NCI-H2081 treated with DMSO at 0.1 percent for 48 hours (cell line): ENCODE measurements around the gene DAW1.
"Not testable (repeated sequence)": the region's sequence is repeated elsewhere in the genome, so short reads cannot be mapped to it uniquely, and the experiment has no call there.

Experiments used
- DNase-seq: peaks from one replicate; lab custom pipeline; 2025; lab: John Stamatoyannopoulos, UW

Gene DAW1, protein sequence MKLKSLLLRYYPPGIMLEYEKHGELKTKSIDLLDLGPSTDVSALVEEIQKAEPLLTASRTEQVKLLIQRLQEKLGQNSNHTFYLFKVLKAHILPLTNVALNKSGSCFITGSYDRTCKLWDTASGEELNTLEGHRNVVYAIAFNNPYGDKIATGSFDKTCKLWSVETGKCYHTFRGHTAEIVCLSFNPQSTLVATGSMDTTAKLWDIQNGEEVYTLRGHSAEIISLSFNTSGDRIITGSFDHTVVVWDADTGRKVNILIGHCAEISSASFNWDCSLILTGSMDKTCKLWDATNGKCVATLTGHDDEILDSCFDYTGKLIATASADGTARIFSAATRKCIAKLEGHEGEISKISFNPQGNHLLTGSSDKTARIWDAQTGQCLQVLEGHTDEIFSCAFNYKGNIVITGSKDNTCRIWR

DNA sequence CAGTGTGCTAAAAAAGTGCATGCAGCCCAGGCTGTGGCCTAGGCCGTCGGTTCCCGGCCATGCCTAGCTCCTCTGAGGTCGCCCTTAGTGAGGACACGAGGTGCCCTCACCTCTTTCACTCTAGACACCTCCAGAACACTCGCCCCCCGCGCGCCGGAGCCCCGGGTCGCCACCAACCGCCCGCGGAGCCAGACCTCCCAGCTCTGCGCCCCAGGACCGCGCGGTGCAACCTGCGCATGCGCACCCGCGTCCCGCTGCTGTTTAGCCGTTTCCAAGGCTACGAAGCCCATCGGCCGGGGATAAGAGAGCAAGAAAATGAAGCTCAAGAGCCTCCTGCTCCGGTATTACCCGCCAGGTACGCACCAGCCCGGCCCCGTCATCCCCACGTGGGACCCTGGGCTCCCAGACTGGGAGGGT is at the start of gene DAW1:
TSS of gene DAW1 (plus strand) at position 257 of the 417 bp plus-strand sequence. CDS start at position 316, 59 bp downstream.
- no peak for DNase-seq

DNA sequence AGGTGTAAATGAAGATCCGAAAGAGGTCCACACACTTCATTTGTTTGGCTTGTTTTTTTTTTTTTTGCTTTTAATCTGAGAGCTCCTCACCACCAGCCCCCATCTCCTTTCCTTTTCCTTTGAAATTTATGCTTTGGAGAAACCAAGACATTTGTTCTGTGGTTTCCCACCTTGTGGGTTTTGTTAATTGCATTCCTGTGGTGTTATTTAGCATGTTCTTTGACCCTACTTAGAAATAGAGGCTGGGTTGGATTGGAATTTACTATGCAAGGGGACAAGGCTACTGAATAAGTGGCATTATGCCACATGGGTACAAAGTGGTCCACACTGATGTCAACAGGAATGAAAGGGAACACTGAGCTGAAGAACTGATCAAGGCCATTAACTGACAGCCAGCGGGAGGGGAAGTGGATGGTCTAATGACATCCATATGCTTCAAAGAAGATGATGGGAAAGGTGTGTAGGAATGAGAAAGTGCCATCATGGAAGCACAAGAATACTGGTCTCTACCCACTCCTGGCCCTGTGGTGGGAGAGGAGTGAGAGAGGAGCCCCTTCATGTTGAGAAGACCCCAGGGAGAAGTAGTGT is 48.9 kb upstream of the DAW1 start:
- no peak for DNase-seq

DNA sequence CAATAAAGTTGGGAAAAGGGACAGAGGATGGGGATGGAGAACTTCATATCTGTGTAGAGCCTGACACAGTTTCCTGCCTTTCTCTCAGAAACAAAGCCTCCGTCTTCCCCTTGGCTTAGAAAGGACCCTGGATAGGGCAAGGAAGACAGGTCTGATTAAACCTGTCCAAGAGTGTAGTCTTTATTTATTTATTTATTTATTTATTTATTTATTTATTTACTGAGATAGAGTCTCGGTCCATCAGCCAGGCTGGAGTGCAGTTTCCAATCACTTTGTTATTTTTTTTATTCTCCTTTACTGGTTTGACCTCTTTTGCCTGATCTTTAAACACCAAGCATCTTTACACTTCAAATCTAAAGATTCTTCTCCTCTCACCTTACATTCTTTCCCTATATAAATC is 47.5 kb upstream of the DAW1 start:
- DNase-seq: no peak

DNA sequence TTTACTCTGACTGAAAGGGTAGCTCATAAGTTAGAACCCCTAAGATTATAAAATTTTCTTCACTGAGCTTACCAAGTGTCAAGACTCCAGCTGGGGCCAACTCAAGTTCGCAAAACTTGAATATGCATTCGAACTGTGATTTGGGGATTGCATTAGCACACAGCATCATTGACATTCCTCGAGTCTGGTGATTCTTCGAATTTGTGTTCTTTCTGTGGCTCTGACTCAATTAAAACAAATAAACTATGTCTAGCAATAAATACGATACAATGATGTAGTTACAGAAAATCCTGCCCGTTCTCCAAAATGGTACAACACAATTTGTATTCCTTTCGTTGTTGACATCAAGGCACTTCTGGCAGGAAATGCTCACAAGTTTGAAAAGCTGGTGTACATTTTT is 46.7 kb upstream of the DAW1 start:
- no peak for DNase-seq

DNA sequence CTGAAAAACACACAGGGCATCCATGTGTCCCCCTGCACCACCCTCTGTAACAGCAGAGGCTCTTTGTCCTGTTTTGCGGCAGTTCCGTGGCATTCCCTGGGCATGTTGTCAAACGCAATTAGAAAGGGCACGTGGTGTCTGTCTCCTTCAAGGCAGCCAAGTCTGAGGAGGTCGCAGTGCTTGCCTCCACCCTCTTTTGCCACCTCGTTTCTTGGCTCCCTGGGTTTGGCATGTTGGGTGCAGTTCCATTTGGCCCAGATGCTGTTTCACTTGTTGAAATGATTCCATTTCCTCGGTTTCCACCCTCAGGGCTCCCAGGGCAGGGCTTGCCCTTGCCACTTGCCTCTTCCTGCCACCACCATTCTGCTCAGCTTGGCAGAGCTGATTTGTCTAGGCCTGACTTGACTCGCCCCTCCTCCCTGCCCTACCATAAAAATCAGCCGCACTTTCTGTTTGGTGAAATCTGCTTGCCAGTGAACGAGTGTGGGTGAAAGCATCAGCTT is 45.4 kb upstream of the DAW1 start:
- DNase-seq: no peak

DNA sequence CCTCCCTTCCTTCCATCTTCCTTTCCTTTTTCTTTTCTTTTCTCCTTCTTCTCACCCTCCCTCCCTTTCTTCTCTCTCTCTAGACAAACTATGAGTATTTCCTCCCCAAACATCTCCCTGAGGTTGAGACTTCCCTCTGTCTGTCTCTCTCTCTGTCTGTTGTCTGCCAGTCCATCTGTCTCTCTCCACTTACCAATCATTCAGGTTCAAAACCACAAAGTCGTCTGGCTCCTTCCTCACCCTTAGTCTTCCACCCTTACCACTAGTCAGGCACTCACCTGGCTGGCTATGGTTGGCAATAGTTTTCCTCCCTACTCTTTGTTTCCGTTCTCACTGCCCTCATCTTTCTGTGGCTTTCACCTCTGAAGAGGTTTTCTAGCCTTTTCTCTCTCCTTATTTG is 44.9 kb upstream of the DAW1 start:
- DNase-seq: no peak

DNA sequence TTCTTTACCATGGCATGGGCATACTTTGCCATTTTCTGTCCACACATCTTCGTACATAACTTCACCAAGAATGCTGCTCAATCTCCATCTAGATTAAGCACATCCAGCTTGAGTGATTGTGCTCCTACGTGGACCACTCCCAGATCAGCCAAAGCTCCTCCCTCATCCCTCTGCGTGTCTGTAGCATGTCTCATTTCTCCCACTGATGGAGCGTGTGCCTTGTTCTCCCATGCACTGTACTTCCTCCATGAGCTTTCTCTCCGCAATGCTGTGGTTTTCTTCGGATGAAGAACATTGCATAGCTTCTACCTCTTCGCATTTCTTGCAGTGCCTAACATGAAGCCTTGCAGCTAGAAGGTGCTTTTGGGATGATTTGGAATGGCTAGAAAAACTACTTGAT is 44.3 kb upstream of the DAW1 start:
- DNase-seq: no peak

DNA sequence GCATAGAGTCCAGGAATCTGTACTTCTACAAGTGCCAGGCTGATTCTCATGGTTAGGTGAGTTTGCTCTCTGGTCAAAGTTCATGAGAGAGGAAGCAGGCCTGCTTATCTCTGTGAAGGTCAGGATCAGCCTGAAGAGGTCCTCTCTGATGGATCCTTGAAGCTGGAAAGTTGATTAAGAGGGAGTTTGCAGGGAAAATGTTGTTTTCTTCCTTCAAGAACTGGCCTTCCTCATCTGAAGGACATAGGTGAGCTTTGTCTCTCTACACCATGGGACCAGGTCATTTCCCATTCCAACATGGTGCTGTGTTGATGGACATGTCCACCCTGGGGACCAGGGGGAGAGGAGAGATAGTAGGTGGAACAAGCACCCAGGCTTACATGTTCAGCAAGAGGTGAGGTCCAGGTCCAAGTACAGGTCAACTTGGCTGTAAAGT is 42.9 kb upstream of the DAW1 start:
- DNase-seq: no peak

DNA sequence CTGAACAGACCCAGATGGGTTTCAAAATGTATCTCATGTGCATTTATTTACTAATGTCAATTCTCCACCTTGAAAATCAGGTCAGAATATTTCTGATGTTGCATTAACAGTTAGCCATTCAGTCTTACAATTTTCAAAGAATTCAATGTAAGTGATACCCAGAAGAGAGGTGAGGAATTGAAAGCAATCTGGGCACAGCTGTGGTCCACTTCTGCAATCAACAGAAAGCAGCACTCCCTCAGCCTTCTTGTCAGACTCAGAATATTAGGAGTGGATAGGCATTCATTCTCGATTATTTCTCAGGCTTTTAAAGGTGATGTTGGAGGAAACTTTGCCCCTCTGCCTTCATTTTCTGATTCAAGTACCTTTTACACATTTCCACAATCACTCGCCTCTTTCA is 42.1 kb upstream of the DAW1 start:
- no peak for DNase-seq

DNA sequence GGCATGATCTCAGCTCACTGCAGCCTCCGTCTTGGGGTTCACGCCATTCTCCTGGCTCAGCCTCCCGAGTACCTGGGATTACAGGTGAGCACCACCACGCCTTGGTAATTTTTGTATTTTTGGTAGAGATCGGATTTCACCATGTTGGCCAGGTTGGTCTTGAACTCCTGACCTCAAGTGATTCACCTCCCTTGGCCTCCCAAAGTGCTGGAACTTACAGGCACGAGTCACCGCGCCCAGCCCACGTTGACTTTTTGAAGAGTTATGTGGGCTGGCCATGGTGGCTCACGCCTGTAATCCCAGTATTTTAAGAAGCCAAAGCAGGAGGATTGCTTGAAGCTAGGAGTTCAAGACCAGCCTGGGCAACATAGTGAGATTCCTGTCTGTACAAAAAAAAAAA is 37.0 kb upstream of the DAW1 start:
- DNase-seq: no peak

DNA sequence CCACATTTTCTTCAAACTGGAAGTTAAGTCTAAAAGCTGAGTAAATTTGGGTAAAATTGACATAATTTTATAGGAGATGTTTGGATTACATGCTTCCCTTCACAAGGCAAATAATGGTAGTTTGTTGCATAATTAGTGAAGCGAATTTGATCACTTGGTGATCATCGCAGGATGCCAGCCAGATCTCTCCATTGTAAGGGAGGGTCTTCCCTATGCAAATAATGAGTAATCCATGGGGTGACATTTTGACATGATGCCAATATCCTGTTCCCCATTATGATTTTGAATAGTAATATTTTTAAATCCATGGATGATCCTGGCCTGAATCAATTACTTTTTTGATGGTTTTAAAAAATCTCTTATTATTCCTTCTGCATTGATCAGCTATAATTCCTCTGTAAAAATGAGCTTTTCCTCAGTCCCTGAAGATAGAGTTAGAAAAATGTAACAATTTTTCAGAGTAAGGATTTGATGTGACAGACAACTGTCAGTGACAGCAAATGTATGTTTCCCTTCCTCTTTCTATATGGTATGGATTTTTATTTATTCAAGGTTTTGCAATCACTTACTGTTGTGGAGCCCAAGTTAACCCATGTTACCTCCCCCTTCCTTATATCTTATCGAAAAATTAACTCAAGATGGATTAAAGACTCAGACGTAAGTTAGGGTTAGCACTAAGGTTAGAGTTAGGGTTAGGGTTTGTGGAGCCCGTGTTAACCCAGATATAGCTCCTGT is 36.3 kb upstream of the DAW1 start:
- DNase-seq: no peak

DNA sequence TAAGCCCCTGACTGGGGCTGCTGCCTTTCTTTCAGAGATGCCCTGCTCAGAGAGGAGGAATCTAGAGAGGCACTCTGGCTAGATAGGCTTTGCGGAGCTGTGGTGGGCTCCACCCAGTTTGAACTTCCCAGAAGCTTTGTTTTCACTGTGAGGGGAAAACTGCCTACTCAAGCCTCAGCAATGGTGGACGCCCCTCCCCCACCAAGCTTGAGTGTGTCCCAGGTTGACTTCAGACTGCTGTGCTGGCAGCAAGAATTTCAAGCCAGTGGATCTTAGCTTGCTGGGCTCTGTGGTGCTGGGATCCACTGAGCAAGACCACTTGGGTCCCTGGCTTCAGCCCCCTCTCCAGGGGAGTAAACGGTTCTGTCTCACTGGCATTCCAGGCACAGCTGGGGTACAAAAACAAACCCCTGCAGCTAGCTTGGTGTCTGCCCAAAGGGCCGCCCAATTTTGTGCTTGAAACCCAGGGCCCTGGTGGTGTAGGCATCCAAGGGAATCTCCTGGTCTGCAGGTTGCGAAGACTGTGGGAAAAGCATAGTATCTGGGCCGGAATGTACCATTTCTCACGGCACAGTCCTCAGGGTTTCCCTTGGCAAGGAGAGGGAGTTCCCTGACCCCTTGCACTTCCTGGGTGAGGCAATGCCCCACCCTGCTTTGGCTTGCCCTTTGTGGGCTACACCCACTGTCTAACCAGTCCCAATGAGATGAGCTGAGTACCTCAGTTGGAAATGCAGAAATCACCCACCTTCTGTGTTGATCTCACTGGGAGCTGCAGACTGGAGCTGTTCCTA is 31.9 kb upstream of the DAW1 start:
- DNase-seq: not testable (repeated sequence)

DNA sequence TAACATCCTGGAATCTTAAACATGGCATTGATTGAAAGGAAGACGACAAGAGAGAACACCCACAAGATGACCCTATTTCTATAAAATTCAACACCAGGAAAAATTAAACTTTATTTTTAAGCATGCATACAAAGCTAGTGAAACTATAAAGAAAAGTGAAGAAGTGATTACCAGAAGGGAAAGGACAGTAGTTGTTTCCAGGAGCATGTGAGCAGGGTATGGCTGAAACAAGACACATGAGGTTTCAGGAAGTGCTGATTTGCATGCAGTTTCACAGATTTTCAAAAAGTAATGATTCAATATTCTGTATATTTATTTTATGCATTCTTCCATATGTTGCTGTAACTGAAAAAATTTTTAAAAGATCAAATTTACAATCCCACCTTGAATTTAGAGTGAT is 24.6 kb upstream of the DAW1 start:
- DNase-seq: no peak

DNA sequence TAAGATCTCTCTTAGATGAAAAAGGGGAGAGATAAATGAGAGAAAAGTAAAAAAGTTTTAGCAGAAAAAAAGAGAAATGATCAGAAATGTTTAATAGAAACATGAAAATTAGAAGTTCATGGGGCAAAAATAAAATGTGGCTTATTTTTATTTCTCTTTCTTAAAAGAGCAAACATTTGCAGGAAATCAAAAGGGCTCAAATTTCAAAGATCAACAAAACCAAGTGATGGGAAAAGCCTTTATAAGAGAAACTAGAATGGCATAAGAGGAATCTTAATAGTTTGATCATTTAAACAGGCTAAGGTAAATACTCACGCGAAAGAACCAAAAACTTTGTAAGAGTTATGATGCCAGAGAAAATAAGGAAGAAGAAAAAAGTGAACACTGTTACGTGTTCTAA is 23.3 kb upstream of the DAW1 start:
- DNase-seq: no peak

DNA sequence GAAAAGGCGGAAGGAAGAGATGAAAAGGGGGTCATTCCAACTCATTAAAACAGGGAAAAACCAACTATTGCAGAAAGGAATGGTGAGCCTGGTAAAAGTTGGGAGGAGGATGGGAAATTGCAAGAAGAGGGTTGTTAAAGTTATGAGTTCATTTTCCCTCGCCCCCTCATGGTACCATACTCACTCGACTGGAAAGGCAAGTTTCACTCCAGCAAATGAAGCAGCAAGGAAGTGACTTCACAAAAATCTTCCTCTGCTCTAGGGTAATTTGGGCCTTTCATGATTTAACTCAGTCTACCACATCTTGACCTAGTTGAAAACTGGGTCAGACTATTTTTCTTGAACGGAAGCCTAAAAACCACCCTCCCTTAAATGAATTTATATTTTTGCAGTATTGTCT is 22.8 kb upstream of the DAW1 start:
- DNase-seq: no peak

DNA sequence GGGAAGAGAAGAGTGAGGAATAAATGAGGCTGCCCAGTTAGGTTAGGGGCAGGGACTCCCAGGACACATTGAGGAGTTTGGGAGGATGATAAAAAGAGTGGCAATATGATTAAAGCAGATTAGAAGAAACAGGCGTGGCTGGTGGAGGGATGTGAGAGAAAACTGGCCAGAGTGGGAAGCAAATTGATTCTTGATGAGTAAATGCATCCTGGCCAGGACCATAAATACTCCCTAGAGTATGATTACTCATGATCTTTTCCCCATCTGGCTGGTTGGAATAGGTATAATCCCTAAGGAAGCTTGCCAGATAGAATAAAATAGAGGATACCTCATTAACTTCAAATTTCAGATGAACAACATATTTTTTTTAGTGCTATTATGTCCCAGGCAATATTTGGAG is 21.5 kb upstream of the DAW1 start:
- no peak for DNase-seq

DNA sequence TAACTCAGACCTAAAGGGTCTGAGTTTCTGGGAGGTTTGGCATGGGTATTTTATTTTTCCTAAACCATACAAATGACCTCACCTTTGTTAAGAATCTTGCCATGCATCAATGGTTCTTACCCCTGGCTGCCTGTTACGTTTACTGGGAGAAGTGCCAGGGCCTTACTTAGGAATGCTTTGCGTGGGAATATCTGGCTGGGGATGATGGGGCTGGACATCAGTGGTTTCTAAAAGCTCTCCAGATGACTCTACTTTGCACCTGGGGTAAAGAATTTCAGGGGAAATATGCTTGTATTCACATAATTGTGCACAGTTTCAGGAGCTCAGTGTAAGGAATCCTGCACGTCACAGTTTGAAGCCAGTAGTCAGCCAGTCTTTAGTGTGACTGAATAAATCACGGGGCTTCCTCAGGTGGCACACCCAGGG is 18.2 kb upstream of the DAW1 start:
- DNase-seq: no peak

DNA sequence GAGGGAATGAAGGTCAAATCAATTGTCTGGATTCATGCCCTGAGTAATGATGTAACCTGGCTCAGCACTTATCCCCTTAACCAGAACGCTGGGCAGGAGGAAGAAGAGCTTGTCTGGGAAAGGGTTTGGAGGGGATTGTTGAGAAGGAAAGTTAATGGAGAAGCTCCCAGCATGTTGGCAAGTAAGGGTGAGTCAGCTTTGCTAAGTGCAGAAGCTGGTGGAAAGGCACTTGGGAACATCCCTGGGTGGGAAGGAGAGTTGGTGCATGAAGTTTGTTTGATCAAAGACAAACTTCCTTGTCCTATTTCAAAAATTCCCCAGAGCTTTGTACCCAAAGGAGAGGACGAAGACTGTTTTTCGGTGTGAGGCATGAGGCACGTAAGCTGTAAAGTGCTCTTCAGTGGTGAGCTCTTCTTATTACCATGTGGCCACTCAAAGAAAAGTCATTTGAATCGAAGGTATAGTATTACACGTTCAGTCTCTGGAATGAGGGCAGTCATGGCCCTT is 17.6 kb upstream of the DAW1 start:
- no peak for DNase-seq

DNA sequence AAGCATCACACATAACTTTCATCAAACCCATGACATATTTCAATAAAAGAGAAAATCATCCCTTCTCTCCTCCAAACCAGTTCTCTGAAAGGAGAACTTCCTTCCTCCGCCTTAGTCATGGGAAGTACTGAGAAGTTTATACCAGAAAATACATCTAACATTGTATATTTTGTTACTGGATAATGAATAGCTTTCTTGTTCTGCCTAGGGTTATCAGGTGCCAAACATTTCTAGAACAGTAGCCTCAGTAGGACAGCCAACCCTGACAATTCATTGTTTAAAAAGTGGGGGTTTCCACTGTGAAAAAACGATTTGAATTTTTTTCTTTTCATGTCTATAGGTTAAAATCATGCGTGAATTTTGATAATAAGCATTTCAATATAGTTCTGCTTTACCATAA is 16.0 kb upstream of the DAW1 start:
- no peak for DNase-seq

DNA sequence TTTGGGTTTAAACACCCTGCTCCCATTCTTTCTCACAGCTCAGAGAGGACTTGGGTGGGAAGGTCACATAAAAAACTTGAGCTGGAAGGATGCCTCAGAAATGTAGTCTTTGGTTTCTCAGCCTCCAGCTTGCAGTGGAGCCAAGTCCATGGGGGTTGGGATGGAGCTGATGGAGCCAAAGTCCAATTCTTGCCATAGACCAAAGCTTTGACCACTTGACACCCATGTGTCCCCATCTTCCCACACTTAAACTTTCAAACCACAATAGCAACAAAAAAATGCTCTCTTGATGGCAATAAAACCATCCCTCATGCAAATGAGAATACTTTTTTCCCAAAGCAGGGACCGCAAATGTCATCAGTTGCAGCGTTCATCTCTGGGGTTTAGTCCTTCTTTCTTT is 14.7 kb upstream of the DAW1 start:
- DNase-seq: no peak

DNA sequence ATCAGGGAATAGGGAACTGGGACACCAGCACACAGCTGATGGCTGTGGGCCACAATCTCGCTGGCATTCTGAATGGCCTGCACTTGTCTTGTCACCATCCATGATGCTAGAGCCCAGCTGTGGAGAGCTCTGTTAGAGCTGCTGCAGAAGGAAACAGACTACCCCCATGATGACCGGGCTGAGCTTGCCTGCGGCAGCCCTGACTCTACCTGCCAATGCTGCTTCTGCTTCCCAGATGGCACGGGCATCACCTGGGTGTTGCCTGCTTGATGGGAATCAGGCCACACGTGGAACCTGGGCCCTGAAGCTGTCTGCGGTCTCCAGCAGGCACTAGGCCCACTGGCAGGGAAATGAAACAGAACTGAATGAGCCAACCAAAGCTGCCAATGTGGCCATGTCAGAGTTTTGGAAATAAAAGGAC is 11.2 kb upstream of the DAW1 start:
- DNase-seq: no peak

DNA sequence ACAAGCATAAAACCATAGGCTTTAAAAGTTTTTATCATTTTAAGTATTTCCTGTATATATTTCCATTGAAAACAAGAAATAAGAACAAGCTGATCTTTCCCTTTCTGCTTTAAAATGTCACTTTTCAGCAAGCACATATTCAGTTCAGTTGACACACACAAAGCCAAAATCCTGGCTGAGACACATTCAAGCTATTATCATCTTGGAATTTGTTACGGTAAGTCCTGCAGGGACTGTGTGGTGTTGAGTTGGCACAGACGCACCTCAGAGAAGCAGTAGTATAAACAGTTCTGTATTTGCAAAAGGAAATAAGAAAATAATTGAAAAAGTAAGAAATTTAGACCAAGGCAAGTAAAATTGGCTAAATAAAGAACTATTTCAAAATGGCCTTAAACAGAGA is 10.4 kb upstream of the DAW1 start:
- no peak for DNase-seq
